Smooth muscle cell (in vitro differentiated cells): ENCODE results near the gene B3GNT4. TPM values are rescaled to one million over a fixed set of nuclear protein-coding genes. Genes with fewer than 3 reads are reported as not detected.

Source experiments
- DNase-seq: peaks from one replicate; lab custom pipeline; 2025; ENCODE audit not compliant: unreplicated experiment; lab: John Stamatoyannopoulos, UW
- H2AFZ ChIP-seq: fragments of 200-600 bp; sonication (generic); 2 replicates; pipeline ENCODE4 v1.6.0; 2016; ENCODE audit warnings: antibody characterized with exemption, low read depth, mild to moderate bottlenecking
- H3F3A ChIP-seq: fragments of 200-600 bp; sonication (generic); 2 replicates; pipeline ENCODE4 v1.6.0; 2017; ENCODE audit warnings: antibody characterized with exemption, low read depth
- H3K27ac ChIP-seq: fragments of 200-600 bp; sonication (generic); 2 replicates; pipeline ENCODE4 v1.5.1; 2016; ENCODE audit warnings: low read depth, mild to moderate bottlenecking
- H3K27me3 ChIP-seq: fragments of 200-600 bp; sonication (generic); 2 replicates; pipeline ENCODE4 v1.6.1; 2016; ENCODE audit warnings: low read depth, mild to moderate bottlenecking
- H3K36me3 ChIP-seq: fragments of 200-600 bp; sonication (generic); 2 replicates; pipeline ENCODE4 v1.5.1; 2016; ENCODE audit warnings: low read depth
- H3K4me1 ChIP-seq: fragments of 200-600 bp; sonication (generic); 2 replicates; pipeline ENCODE4 v1.5.1; 2016; ENCODE audit warnings: low read depth
- H3K4me2 ChIP-seq: fragments of 200-600 bp; sonication (generic); 2 replicates; pipeline ENCODE4 v1.6.0; 2016; ENCODE audit warnings: mild to moderate bottlenecking
- H3K4me3 ChIP-seq: fragments of 200-600 bp; sonication (generic); 2 replicates; pipeline ENCODE4 v1.5.1; 2016; ENCODE audit warnings: mild to moderate bottlenecking
- H3K79me2 ChIP-seq: fragments of 200-600 bp; sonication (generic); 2 replicates; pipeline ENCODE4 v1.6.0; 2016; ENCODE audit warnings: low read depth, mild to moderate bottlenecking
- H3K9ac ChIP-seq: fragments of 200-600 bp; sonication (generic); 2 replicates; pipeline ENCODE4 v1.6.0; 2016; ENCODE audit warnings: low read depth
- H3K9me3 ChIP-seq: fragments of 200-600 bp; sonication (generic); replicated peaks from 2 replicates; pipeline ENCODE4 v1.5.1; 2016; ENCODE audit warnings: low read depth
- H4K20me1 ChIP-seq: fragments of 200-600 bp; sonication (generic); 2 replicates; pipeline ENCODE4 v1.6.0; 2016; ENCODE audit warnings: low read depth
- CTCF ChIP-seq: fragments of 200-600 bp; sonication (generic); IDR thresholded peaks from 2 replicates; pipeline ENCODE4 v1.5.1; 2017; ENCODE audit warnings: borderline replicate concordance, mild to moderate bottlenecking, antibody characterized with exemption; ENCODE audit not compliant: insufficient read depth, poor library complexity, severe bottlenecking
- WGBS: methylation state at CpG from one replicate; pipeline ENCODE4 v1.1.7; 2016; ENCODE audit warnings: low lambda C conversion rate; 5-methylcytosine and 5-hydroxymethylcytosine counted together
- polyA plus RNA-seq: library from polyadenylated mRNA; unstranded; fragments of >200 nt; fragmentation: Nextera tagmentation; extraction: Ambion mirVana; gene quantifications from 2 replicates; pipeline ENCODE4 v1.2.1, GENCODE V29; 2016
- total RNA-seq: library from RNA; depleted of rRNA; stranded (reverse); fragments of >200 nt; gene quantifications from 2 replicates; pipeline ENCODE4 v1.2.3, GENCODE V29; 2014

B3GNT4 gene
- total and polyA plus RNA-seq, 2 experiments from 2014 or later: 0.93 TPM; not detected in 1

- H2AFZ ChIP-seq: no peak overlapping the region
- H3K4me2 ChIP-seq: no peak overlapping the region
- H3F3A ChIP-seq: no peaks in the 10 kb centered on the region
- TF ChIP-seq CTCF: no peak
- WGBS: 79% methylated on average over 22 of the region's 22 CpGs
- H3K79me2 ChIP-seq: no peaks in the 10 kb centered on the region
- H3K9me3 ChIP-seq: no peaks in the 10 kb centered on the region
- no peaks in the 10 kb centered on the region for H3K4me1 ChIP-seq
- H3K36me3 ChIP-seq: no peaks in the 10 kb centered on the region
- no peak overlapping the region for H3K27ac ChIP-seq
- H3K4me3 ChIP-seq: no peak overlapping the region
- no peaks in the 10 kb centered on the region for H3K27me3 ChIP-seq
- no peaks in the 10 kb centered on the region for H4K20me1 ChIP-seq
- no peak overlapping the region for H3K9ac ChIP-seq
- DNase-seq: no peak
Observed at GRCh38 chr12:122166422-122167349, 36.8 kb upstream of the B3GNT4 start.

GRCh38 chr12:122167356-122167925, 36.1 kb upstream of the B3GNT4 start:
- Histone ChIP-seq H3K4me1 (no peaks in the 10 kb centered on the region), H2AFZ (no peak overlapping the region), H3K4me3 (no peak overlapping the region), H3K9me3 (no peaks in the 10 kb centered on the region), H3K27ac (no peak overlapping the region), H3F3A (no peaks in the 10 kb centered on the region), H3K79me2 (no peaks in the 10 kb centered on the region), H3K36me3 (no peaks in the 10 kb centered on the region), H3K27me3 (no peaks in the 10 kb centered on the region), H3K4me2 (no peak overlapping the region), H3K9ac (no peak overlapping the region), H4K20me1 (no peaks in the 10 kb centered on the region)
- no peak for DNase-seq
- no peak for TF ChIP-seq CTCF
- WGBS: 94% methylated on average over 10 of the region's 10 CpGs

- H4K20me1 ChIP-seq: no peaks in the 10 kb centered on the region
- TF ChIP-seq CTCF: no peak
- no peaks in the 10 kb centered on the region for H3K79me2 ChIP-seq
- no peak overlapping the region for H3K27ac ChIP-seq
- WGBS: 94% methylated on average over 3 of the region's 3 CpGs
- H3F3A ChIP-seq: no peaks in the 10 kb centered on the region
- H3K9ac ChIP-seq: no peak overlapping the region
- H3K27me3 ChIP-seq: no peaks in the 10 kb centered on the region
- DNase-seq: no peak
- H3K9me3 ChIP-seq: no peaks in the 10 kb centered on the region
- H3K4me2 ChIP-seq: no peak overlapping the region
- H3K4me3 ChIP-seq: no peak overlapping the region
- no peaks in the 10 kb centered on the region for H3K4me1 ChIP-seq
- H2AFZ ChIP-seq: no peak overlapping the region
- no peaks in the 10 kb centered on the region for H3K36me3 ChIP-seq
Observed at GRCh38 chr12:122168492-122168891, 35.0 kb upstream of the B3GNT4 start.
